Bronchial epithelial cell (primary cell): ENCODE measurements around the gene CALHM2. TPM values are rescaled to one million over a fixed set of nuclear protein-coding genes. Genes with fewer than 3 reads are reported as not detected.

Source experiments
- DNase-seq: peaks from one replicate; pipeline ENCODE4 v3.0.0-alpha.2; 2010; ENCODE audit warnings: low read depth
- FAIRE-seq: peaks from 2 replicates; lab custom pipeline; 2011; peaks lifted over from hg19 to GRCh38; lab: Jason Lieb, UNC
- H3K27me3 ChIP-seq: 2 replicates; pipeline ENCODE4 v1.5.1; 2011; ENCODE audit warnings: low read length; ENCODE audit not compliant: control insufficient read depth, insufficient read depth
- H3K36me3 ChIP-seq: 2 replicates; pipeline ENCODE4 v1.5.1; 2011; ENCODE audit warnings: low read length; ENCODE audit not compliant: control insufficient read depth, insufficient read depth
- H3K4me3 ChIP-seq: 2 replicates; pipeline ENCODE4 v1.5.1; 2011; ENCODE audit warnings: mild to moderate bottlenecking, low read depth, low read length, control low read depth
- total RNA-seq: library from RNA; depleted of rRNA; stranded (reverse); fragments of >200 nt; gene quantifications from 2 replicates; pipeline ENCODE4 v1.2.1, GENCODE V29; 2014
- TF ChIP-seq, protein P1 (sequence below): IDR thresholded peaks from 2 replicates; pipeline ENCODE4 v1.5.1; 2011; ENCODE audit warnings: mild to moderate bottlenecking, moderate library complexity, low read length, control low read depth, inconsistent platforms; ENCODE audit not compliant: insufficient read depth, severe bottlenecking

The CALHM2 gene
- total RNA-seq, 1 donor from 2014 or later, result 0.53 TPM

DNA sequence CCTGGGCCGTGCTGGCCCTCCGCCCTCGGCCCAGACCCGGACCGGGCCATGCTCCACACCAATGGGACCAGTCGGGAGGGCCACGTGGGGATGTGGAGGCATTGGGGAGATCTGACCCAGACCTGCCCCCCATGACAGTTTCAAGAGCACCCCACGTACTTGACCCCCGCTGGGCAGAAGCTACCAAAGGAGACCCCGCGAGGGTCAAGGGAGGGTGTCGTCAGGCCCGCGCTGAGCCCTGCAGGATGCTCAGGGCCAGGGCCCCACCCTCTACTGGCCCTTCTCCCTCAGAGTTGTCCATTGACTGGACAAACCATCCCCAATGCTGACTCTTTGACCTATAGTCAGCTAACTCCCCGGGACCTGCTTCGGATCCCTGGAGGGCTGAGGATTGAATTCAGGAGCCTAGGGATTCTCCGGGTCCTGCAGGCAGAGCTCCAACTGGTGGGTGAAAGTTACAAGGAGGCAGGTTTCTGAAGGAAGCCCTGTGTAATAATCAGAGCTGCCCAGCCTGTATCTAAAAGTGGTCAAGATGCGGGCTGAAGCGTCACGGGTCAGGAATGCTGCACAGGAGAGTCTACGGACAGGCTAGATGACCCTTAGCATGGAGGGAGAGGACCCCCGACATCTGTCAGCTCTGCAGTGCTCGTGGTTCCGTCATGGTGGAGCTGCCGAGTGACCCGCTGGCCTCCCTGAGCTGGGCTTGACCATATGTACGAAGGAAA, 498 bp upstream of the CALHM2 start:
- Histone ChIP-seq H3K36me3 (no peaks in the 10 kb centered on the region), H3K27me3 (no peaks in the 10 kb centered on the region), H3K4me3 (peak overlapping the region; percentile 30)
- TF ChIP-seq, protein P1, sequence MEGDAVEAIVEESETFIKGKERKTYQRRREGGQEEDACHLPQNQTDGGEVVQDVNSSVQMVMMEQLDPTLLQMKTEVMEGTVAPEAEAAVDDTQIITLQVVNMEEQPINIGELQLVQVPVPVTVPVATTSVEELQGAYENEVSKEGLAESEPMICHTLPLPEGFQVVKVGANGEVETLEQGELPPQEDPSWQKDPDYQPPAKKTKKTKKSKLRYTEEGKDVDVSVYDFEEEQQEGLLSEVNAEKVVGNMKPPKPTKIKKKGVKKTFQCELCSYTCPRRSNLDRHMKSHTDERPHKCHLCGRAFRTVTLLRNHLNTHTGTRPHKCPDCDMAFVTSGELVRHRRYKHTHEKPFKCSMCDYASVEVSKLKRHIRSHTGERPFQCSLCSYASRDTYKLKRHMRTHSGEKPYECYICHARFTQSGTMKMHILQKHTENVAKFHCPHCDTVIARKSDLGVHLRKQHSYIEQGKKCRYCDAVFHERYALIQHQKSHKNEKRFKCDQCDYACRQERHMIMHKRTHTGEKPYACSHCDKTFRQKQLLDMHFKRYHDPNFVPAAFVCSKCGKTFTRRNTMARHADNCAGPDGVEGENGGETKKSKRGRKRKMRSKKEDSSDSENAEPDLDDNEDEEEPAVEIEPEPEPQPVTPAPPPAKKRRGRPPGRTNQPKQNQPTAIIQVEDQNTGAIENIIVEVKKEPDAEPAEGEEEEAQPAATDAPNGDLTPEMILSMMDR, result no peak
- no peak for DNase-seq
- FAIRE-seq, result no peak

DNA sequence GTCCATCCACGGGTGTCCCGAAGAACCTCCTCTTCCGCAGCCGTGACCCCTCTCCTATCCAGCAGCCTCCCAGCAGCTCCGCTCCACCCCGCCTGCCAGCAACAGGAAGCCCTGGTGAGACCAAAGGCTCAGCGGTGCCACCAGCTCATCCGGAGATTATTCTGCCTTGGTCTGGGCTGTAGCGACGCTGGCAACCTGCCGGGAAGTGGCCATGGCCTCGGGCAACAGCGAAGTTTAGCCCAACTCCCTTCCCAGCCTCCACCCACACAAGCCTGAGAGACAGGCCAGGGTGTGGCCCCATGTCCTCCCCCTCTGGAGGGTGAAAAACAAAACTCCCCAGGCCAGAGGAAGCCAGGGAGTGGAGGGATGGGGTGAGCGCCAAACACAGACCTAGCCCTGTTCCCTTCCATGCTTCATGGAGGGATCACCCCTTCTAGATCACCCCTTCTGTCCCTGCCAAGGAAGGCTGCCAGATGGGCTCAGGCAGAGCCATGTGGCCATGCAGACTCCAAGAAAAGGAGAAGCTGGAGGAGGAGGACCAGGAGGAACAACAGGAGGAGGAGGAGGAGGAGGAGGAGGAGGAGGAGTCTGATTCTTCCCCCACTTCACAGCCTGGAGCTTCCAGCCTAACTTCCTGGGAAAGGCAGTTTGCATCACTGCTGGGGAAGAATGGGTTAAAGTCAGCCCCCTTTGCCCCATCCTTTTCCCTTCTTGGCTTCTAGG, 918 bp downstream of the CALHM2 start:
- Histone ChIP-seq H3K4me3 (no peak overlapping the region), H3K27me3 (no peaks in the 10 kb centered on the region), H3K36me3 (peaks cover 2% of the 10 kb centered on the region)
- TF ChIP-seq, protein P1, result no peak
- DNase-seq (peak; percentile 15), FAIRE-seq (no peak)

DNA sequence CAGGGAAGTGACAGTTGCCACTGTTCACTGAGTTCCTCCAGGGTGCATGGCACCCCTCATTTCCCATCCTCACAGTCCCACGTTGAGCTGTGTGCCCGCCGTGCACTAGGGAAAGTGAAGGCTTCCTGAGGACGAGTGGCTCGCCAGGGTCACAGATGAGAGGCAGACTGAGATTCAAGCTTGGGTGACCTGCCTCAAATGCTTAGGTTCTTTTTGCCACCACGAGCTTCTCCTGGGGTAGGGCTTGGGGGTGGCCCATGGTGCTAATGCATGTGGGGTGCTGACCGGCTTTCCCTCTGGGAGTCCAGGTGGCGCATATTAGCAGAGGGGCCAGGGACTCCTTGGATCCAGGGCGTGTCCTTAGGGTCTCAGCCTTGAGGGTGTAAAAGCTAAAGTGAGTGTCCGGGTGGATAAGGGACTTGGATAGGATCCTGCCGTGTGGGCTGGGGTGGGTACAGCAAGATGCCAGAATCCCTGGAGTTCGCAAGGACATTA, 1.9 kb downstream of the CALHM2 start:
- no peaks in the 10 kb centered on the region for H3K27me3 ChIP-seq
- no peak overlapping the region for H3K4me3 ChIP-seq
- H3K36me3 ChIP-seq, result peaks cover 4% of the 10 kb centered on the region
- FAIRE-seq (no peak), DNase-seq (no peak)
- TF ChIP-seq, protein P1, result no peak

DNA sequence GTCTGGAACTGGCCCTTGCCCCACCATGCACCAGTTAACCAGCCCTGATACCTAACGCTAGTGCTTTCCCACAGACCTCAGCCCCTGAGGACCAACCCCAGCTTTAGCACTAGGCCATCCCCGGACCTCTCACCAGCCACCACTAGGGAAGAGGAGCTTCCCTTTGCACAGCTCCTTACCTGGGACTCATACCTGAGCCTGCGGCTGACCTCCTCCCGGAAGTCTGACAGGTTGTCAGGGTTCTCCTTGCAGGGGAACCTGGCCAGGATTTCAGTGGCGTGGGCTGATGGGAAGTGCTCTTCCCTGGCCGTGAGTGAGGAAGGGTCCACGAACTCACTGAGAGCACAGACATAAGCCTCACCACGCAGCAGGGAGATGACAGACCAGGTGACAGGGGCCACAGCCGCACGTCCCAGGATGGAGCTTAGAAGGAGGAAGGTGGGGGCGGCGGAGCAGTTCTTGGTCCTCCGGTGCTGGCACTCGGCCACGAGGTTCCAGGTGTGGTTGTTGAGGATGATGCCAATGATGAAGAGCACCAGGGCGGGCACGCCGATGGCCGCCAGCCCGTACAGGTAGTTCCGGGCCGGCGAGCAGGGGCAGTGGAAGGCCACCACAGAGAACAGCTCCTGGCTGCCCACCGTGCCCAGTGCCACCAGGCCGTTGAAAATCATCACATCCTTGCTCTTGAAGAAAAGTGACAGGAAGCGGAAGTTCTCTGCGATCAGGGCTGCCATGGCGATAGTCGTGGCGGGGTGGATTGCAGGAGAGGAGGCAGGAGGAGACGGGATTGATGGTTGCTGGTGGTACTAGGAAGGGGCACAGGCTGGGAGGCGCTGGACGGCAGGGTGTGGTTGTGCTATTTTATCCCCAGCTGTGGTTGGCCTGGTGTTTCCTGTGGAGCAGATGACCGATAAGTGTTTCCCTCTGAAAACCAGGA, 2.7 kb downstream of the CALHM2 start:
- FAIRE-seq (no peak), DNase-seq (no peak)
- Histone ChIP-seq H3K4me3 (no peak overlapping the region), H3K27me3 (no peaks in the 10 kb centered on the region), H3K36me3 (peaks cover 9% of the 10 kb centered on the region)
- TF ChIP-seq, protein P1, result no peak

DNA sequence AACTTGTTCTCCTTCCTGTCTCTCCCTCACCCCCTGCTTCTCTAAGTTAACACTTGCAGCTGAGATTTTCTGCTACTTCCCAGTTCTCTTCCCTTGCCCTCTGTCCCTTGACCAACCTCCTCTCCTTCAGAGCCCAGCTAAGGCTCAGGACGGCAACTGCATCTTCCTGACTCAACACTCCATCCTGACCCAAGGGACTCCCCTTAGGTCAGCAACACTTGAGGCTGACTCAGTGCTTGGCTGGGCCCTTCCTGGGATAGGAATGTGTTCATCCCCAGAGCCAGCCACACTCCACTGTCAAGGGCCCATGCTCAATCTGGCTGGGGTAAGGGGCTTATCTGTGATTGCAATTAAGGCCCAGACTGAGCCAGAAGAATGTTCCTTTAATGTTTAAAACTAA, 3.4 kb downstream of the CALHM2 start:
- DNase-seq, result peak; percentile 73
- no peak overlapping the region for H3K4me3 ChIP-seq
- FAIRE-seq, result no peak
- TF ChIP-seq, protein P1, result no peak
- H3K36me3 ChIP-seq, result peaks cover 11% of the 10 kb centered on the region
- H3K27me3 ChIP-seq, result no peaks in the 10 kb centered on the region
